Cardiac muscle cell (in vitro differentiated cells and primary cell): ENCODE measurements around the gene CACNA2D3. TPM values are rescaled to one million over a fixed set of nuclear protein-coding genes. Genes with fewer than 3 reads are reported as not detected.

ENCODE experiments used
- DNase-seq, 2 donors: peaks; one replicate each; pipeline versions ENCODE4 v3.0.0 to v3.0.0-alpha.2; 2010 to 2017; ENCODE audit warnings: low read depth in 1 of 2, low spot score in 1 of 2
- H3K27ac ChIP-seq: fragments of 200-600 bp; sonication (generic); 2 replicates; pipeline ENCODE4 v1.5.1; 2016
- H3K27me3 ChIP-seq: fragments of 200-600 bp; sonication (generic); 2 replicates; pipeline ENCODE4 v1.6.0; 2016; ENCODE audit warnings: control low read depth
- H3K36me3 ChIP-seq: fragments of 200-600 bp; sonication (generic); 2 replicates; pipeline ENCODE4 v1.5.1; 2016; ENCODE audit warnings: control low read depth
- H3K4me1 ChIP-seq: fragments of 200-600 bp; sonication (generic); 2 replicates; pipeline ENCODE4 v1.8.1; 2017; ENCODE audit warnings: low read depth, mild to moderate bottlenecking, mixed run types
- H3K4me3 ChIP-seq: fragments of 200-600 bp; sonication (generic); 2 replicates; pipeline ENCODE4 v1.5.1; 2016; ENCODE audit warnings: mild to moderate bottlenecking
- H3K9me3 ChIP-seq: fragments of 200-600 bp; sonication (generic); 2 replicates; pipeline ENCODE4 v1.5.1; 2017; ENCODE audit warnings: low read depth, mild to moderate bottlenecking, control low read depth
- CTCF ChIP-seq: IDR thresholded peaks from 2 replicates; pipeline ENCODE4 v1.5.1; 2012; ENCODE audit warnings: low read depth, mild to moderate bottlenecking, low read length
- polyA plus RNA-seq: library from polyadenylated mRNA; unstranded; fragments of >200 nt; fragmentation: Nextera tagmentation; extraction: Ambion mirVana; gene quantifications from 2 replicates; pipeline ENCODE4 v1.2.1, GENCODE V29; 2016
- total RNA-seq: library from RNA; depleted of rRNA; stranded (reverse); fragments of >200 nt; gene quantifications from 2 replicates; pipeline ENCODE4 v1.2.3, GENCODE V29; 2016

CACNA2D3 gene
- total and polyA plus RNA-seq, 2 experiments from 2014 or later, result 0.45 to 0.59 TPM

DNA sequence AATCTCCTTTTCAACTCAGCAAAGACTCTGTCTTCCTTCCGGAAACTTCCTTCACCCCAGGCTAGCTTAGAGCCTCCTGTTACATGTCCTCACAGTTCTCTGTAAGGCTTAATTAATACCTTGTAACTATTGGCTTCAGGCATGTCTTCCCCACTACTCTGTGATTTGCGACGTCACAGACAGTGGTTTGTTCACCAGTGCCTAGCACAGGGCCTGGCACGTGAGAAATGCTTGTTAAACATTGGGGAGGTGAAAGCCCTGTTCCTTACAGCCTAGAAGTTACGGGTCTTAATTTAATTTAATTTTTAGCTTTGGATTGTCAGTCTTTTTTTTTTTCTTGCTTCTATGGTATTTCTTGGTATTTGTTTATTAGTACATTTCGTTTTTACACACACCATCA, 36.4 kb upstream of the CACNA2D3 start:
- Histone ChIP-seq H3K4me1 (no peaks in the 10 kb centered on the region), H3K27me3 (peaks cover 37% of the 10 kb centered on the region), H3K9me3 (no peaks in the 10 kb centered on the region), H3K36me3 (no peaks in the 10 kb centered on the region), H3K4me3 (no peak overlapping the region), H3K27ac (no peak overlapping the region)
- no peak for TF ChIP-seq CTCF
- no peak for DNase-seq

GRCh38 chr3:54086652-54087405, 35.5 kb upstream of the CACNA2D3 start:
- no peak overlapping the region for H3K27ac ChIP-seq
- no peak for DNase-seq
- H3K4me3 ChIP-seq, result no peak overlapping the region
- peaks cover 37% of the 10 kb centered on the region for H3K27me3 ChIP-seq
- H3K4me1 ChIP-seq, result no peaks in the 10 kb centered on the region
- H3K36me3 ChIP-seq, result no peaks in the 10 kb centered on the region
- no peak for TF ChIP-seq CTCF
- H3K9me3 ChIP-seq, result no peaks in the 10 kb centered on the region

- H3K27me3 ChIP-seq, result peaks cover 37% of the 10 kb centered on the region
- TF ChIP-seq CTCF, result peak; percentile 28
- no peaks in the 10 kb centered on the region for H3K9me3 ChIP-seq
- no peaks in the 10 kb centered on the region for H3K36me3 ChIP-seq
- DNase-seq, result peak; percentile 9 to 59
- H3K27ac ChIP-seq, result no peak overlapping the region
- H3K4me1 ChIP-seq, result no peaks in the 10 kb centered on the region
- H3K4me3 ChIP-seq, result peak overlapping the region; percentile 3
Observed at GRCh38 chr3:54087581-54088410, 34.6 kb upstream of the CACNA2D3 start.

GRCh38 chr3:54093491-54094248, 28.7 kb upstream of the CACNA2D3 start:
- Histone ChIP-seq H3K27me3 (peaks cover 5% of the 10 kb centered on the region), H3K9me3 (no peaks in the 10 kb centered on the region), H3K36me3 (no peaks in the 10 kb centered on the region), H3K4me1 (no peaks in the 10 kb centered on the region), H3K4me3 (no peak overlapping the region), H3K27ac (no peak overlapping the region)
- no peak for TF ChIP-seq CTCF
- no peak for DNase-seq

DNA sequence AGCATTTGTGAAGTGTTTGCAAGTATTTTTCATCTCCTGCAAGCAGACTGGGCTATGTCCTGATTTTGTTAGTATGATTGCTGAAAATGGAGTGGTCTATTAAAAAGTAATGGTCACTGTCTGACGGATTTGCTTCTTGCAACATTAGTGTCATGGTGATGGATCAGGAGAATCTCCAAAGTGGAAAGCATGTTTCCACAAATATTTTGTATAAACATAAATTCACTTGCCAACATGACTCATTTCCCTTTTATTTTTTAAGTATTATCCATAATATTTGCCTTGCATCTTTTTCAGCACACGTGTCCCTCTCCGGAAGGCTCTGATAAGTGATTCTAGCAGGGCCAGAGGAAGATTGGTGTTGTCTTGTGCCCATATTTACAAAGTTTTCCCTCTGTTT, 27.4 kb upstream of the CACNA2D3 start:
- Histone ChIP-seq H3K36me3 (no peaks in the 10 kb centered on the region), H3K27ac (no peak overlapping the region), H3K9me3 (no peaks in the 10 kb centered on the region), H3K27me3 (no peaks in the 10 kb centered on the region), H3K4me1 (no peaks in the 10 kb centered on the region), H3K4me3 (no peak overlapping the region)
- no peak for TF ChIP-seq CTCF
- peak in 1 of 2 donors; percentile 15 for DNase-seq
